ENCODE measurements around the gene ZNF860.

The ZNF860 gene

GRCh38 chr3:31946484-31947081 is 35.0 kb upstream of the ZNF860 start:
- Histone ChIP-seq H3K27me3 (ENCODE audit: insufficient read depth, low read length) (no peaks in the 10 kb centered on the region), H3K9me3 (ENCODE audit: low read length) (peaks cover 11% of the 10 kb centered on the region; the same call in 1 of the 2 replicates), H4K20me1 (ENCODE audit: insufficient read depth, low read length) (no peaks in the 10 kb centered on the region), H3K27ac (ENCODE audit: low read depth, low read length, poor library complexity, severe bottlenecking) (peak overlapping the region; percentile 98), H3K4me3 (ENCODE audit: low read depth, low read length, poor library complexity, severe bottlenecking) (peak overlapping the region; percentile 44), H3K36me3 (ENCODE audit: insufficient read depth, low read length) (peaks cover 22% of the 10 kb centered on the region), H3K9ac (ENCODE audit: low read length) (peak overlapping the region; percentile 77), H3F3A (ENCODE audit: insufficient read depth, low read length) (peaks cover 11% of the 10 kb centered on the region; the same call in 1 of the 2 replicates), H3K79me2 (ENCODE audit: insufficient read depth, low read length) (peaks cover 44% of the 10 kb centered on the region), H2AFZ (ENCODE audit: low read length) (no peak overlapping the region), H3K9me2 (ENCODE audit: low read depth, low read length) (no peaks in the 10 kb centered on the region), H3K4me2 (ENCODE audit: low read length) (peak overlapping the region; percentile 79), H3K4me1 (ENCODE audit: insufficient read depth, low read length, severe bottlenecking) (peaks cover 90% of the 10 kb centered on the region)
- TF ChIP-seq CTCF (IDR thresholded peaks at IDR 0.05; ENCODE audit: low read length) (no peak), EZH2 (IDR thresholded peaks at IDR 0.05; ENCODE audit: borderline replicate concordance, low read length) (no peak)

DNA sequence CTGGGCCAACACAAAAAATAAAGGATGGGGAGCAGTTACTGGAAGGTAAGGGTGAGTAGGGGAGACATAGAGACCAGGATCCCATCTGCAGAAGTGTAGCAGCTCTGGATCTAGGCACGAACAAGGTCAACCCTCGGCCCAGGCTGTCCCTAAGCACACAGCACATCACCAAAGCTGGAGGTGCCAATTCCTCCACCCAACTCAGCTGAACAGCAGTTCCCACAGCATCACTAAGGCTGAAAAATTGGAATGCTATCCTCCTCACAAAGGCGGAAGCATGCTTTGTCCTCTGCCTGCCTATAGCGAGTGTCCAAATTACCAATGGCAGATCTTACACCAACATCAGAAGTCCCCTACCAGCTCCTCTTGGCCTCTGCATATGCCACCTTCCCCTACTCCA is 34.4 kb upstream of the ZNF860 start:
- Histone ChIP-seq H2AFZ (ENCODE audit: low read length) (no peak overlapping the region), H3K9me2 (ENCODE audit: low read depth, low read length) (no peaks in the 10 kb centered on the region), H3K9ac (ENCODE audit: low read length) (peak overlapping the region; percentile 77), H3K27me3 (ENCODE audit: insufficient read depth, low read length) (no peaks in the 10 kb centered on the region), H3K4me1 (ENCODE audit: insufficient read depth, low read length, severe bottlenecking) (peaks cover 90% of the 10 kb centered on the region), H3K9me3 (ENCODE audit: low read length) (peaks cover 11% of the 10 kb centered on the region; the same call in 1 of the 2 replicates), H3F3A (ENCODE audit: insufficient read depth, low read length) (peaks cover 14% of the 10 kb centered on the region), H4K20me1 (ENCODE audit: insufficient read depth, low read length) (no peaks in the 10 kb centered on the region), H3K27ac (ENCODE audit: low read depth, low read length, poor library complexity, severe bottlenecking) (peak overlapping the region; percentile 98), H3K4me3 (ENCODE audit: low read depth, low read length, poor library complexity, severe bottlenecking) (peak overlapping the region; percentile 44), H3K36me3 (ENCODE audit: insufficient read depth, low read length) (peaks cover 22% of the 10 kb centered on the region), H3K4me2 (ENCODE audit: low read length) (peak overlapping the region; percentile 79), H3K79me2 (ENCODE audit: insufficient read depth, low read length) (peaks cover 43% of the 10 kb centered on the region)
- TF ChIP-seq CTCF (IDR thresholded peaks at IDR 0.05; ENCODE audit: low read length): no peak
- no peak for TF ChIP-seq EZH2 (IDR thresholded peaks at IDR 0.05; ENCODE audit: borderline replicate concordance, low read length)

GRCh38 chr3:31947671-31948091 is 33.9 kb upstream of the ZNF860 start:
- Histone ChIP-seq H3K4me3 (ENCODE audit: low read depth, low read length, poor library complexity, severe bottlenecking) (peak overlapping the region; percentile 44), H2AFZ (ENCODE audit: low read length) (no peak overlapping the region), H3K9me3 (ENCODE audit: low read length) (peaks cover 11% of the 10 kb centered on the region; the same call in 1 of the 2 replicates), H3K9me2 (ENCODE audit: low read depth, low read length) (no peaks in the 10 kb centered on the region), H4K20me1 (ENCODE audit: insufficient read depth, low read length) (no peaks in the 10 kb centered on the region), H3F3A (ENCODE audit: insufficient read depth, low read length) (peaks cover 19% of the 10 kb centered on the region), H3K79me2 (ENCODE audit: insufficient read depth, low read length) (peaks cover 41% of the 10 kb centered on the region), H3K27me3 (ENCODE audit: insufficient read depth, low read length) (no peaks in the 10 kb centered on the region), H3K9ac (ENCODE audit: low read length) (peak overlapping the region; percentile 77), H3K36me3 (ENCODE audit: insufficient read depth, low read length) (peaks cover 22% of the 10 kb centered on the region), H3K4me1 (ENCODE audit: insufficient read depth, low read length, severe bottlenecking) (peaks cover 90% of the 10 kb centered on the region), H3K27ac (ENCODE audit: low read depth, low read length, poor library complexity, severe bottlenecking) (peak overlapping the region; percentile 98), H3K4me2 (ENCODE audit: low read length) (peak overlapping the region; percentile 79)
- TF ChIP-seq EZH2 (IDR thresholded peaks at IDR 0.05; ENCODE audit: borderline replicate concordance, low read length) (no peak), CTCF (IDR thresholded peaks at IDR 0.05; ENCODE audit: low read length) (no peak)

Data from OCI-LY1 (cell line).